IMR-90 (cell line): ENCODE results near the gene SIGLEC7. TPM values are rescaled to one million over a fixed set of nuclear protein-coding genes. Genes with fewer than 3 reads are reported as not detected.

Source experiments
- ATAC-seq: fragments of 200-7000 bp; cut with Tn5 transposase; 2 replicates; pipeline ENCODE4 v1.9.1; 2020; ENCODE audit warnings: low read depth, mild to moderate bottlenecking, moderate library complexity
- BruUV-seq: library from RNA; stranded (reverse); fragments of 400-500 nt; replicated peaks from 2 replicates; lab custom pipeline; 2021; lab: Mats Ljungman, UMichigan
- CTCF ChIA-PET: fragments of 300-600 bp; formaldehyde crosslinking; extraction: SDS; loops from one replicate; lab custom pipeline; 2021; ENCODE audit warnings: antibody characterized with exemption; lab: Yijun Ruan, JAX
- POLR2A ChIA-PET: fragments of 300-600 bp; sonication (Branson Sonifier 250); formaldehyde crosslinking; loops from one replicate; lab custom pipeline; 2022; ENCODE audit warnings: antibody characterized with exemption; ENCODE audit not compliant: unreplicated experiment; lab: Charles Lee
- DNase-seq: peaks from one replicate; pipeline ENCODE4 v3.0.0; 2013
- H2AFZ ChIP-seq: replicated peaks from 2 replicates; pipeline ENCODE3; 2013; ENCODE audit warnings: low read length, mild to moderate bottlenecking; ENCODE audit not compliant: poor library complexity
- H2AK5ac ChIP-seq: 2 replicates; pipeline ENCODE4 v1.6.1; 2013; ENCODE audit warnings: low read depth, low read length, inconsistent platforms
- H2AK9ac ChIP-seq: replicated peaks from 2 replicates; pipeline ENCODE3; 2013; ENCODE audit warnings: mild to moderate bottlenecking, low read depth, low read length, moderate library complexity; ENCODE audit not compliant: poor library complexity
- H2BK120ac ChIP-seq: 2 replicates; pipeline ENCODE4 v1.6.1; 2013; ENCODE audit warnings: low read depth, low read length, inconsistent platforms
- H2BK15ac ChIP-seq: 3 replicates; pipeline ENCODE4 v1.6.1; 2013; ENCODE audit warnings: low read depth, low read length, inconsistent platforms
- H2BK20ac ChIP-seq: 2 replicates; pipeline ENCODE4 v1.6.1; 2013; ENCODE audit warnings: low read depth, mild to moderate bottlenecking, inconsistent platforms, low read length, moderate library complexity
- H2BK5ac ChIP-seq: 2 replicates; pipeline ENCODE4 v1.6.1; 2013; ENCODE audit warnings: mild to moderate bottlenecking, low read depth, low read length, inconsistent platforms; ENCODE audit not compliant: poor library complexity, severe bottlenecking
- H3K14ac ChIP-seq: replicated peaks from 2 replicates; pipeline ENCODE4 v1.6.1; 2013; ENCODE audit warnings: low read depth, low read length, inconsistent platforms
- H3K18ac ChIP-seq: 2 replicates; pipeline ENCODE4 v1.6.1; 2013; ENCODE audit warnings: low read depth, low read length, control low read depth
- H3K23ac ChIP-seq: 2 replicates; pipeline ENCODE4 v1.6.1; 2013; ENCODE audit warnings: low read depth, low read length, inconsistent platforms
- H3K27ac ChIP-seq: 2 replicates; pipeline ENCODE4 v1.5.1; 2013; ENCODE audit warnings: mild to moderate bottlenecking, control low read depth, low read length; ENCODE audit not compliant: insufficient read depth
- H3K27me3 ChIP-seq: 2 replicates; pipeline ENCODE4 v1.6.1; 2013; ENCODE audit warnings: low read length; ENCODE audit not compliant: control insufficient read depth, insufficient read depth
- H3K36me3 ChIP-seq: 2 replicates; pipeline ENCODE4 v1.6.1; 2013; ENCODE audit warnings: low read length, mixed read lengths; ENCODE audit not compliant: control insufficient read depth, insufficient read depth
- H3K4ac ChIP-seq: 2 replicates; pipeline ENCODE4 v1.6.1; 2013; ENCODE audit warnings: low read depth, low read length, inconsistent platforms
- H3K4me1 ChIP-seq: 2 replicates; pipeline ENCODE4 v1.6.1; 2013; ENCODE audit warnings: low read length, mixed read lengths; ENCODE audit not compliant: control insufficient read depth, insufficient read depth
- H3K4me2 ChIP-seq: 2 replicates; pipeline ENCODE4 v1.6.1; 2013; ENCODE audit warnings: low read depth, mild to moderate bottlenecking, control low read depth, low read length, moderate library complexity
- H3K4me3 ChIP-seq: 2 replicates; pipeline ENCODE4 v1.5.1; 2013; ENCODE audit warnings: low read depth, mild to moderate bottlenecking, control low read depth, low read length, moderate library complexity; ENCODE audit not compliant: insufficient read depth
- H3K56ac ChIP-seq: 2 replicates; pipeline ENCODE4 v1.6.1; 2013; ENCODE audit warnings: low read length, inconsistent platforms; ENCODE audit not compliant: insufficient read depth; ENCODE audit errors: extremely low read depth
- H3K79me1 ChIP-seq, 2 experiments: 2 replicates each; pipeline ENCODE4 v1.6.1; 2013; ENCODE audit warnings: low read length in 2 of 2, inconsistent platforms in 1 of 2, low read depth in 1 of 2
- H3K9ac ChIP-seq: 2 replicates; pipeline ENCODE4 v1.6.1; 2013; ENCODE audit warnings: low read depth, low read length, control low read depth
- H3K9me1 ChIP-seq: 2 replicates; pipeline ENCODE4 v1.6.1; 2013; ENCODE audit warnings: low read length, inconsistent platforms; ENCODE audit not compliant: insufficient read depth
- H3K9me3 ChIP-seq: 2 replicates; pipeline ENCODE4 v1.6.1; 2013; ENCODE audit warnings: low read length; ENCODE audit not compliant: control insufficient read depth, insufficient read depth
- H4K20me1 ChIP-seq: 2 replicates; pipeline ENCODE4 v1.6.1; 2013; ENCODE audit warnings: low read length, inconsistent platforms; ENCODE audit not compliant: insufficient read depth
- H4K5ac ChIP-seq: 2 replicates; pipeline ENCODE4 v1.6.1; 2013; ENCODE audit warnings: mild to moderate bottlenecking, low read depth, low read length, control low read depth
- H4K8ac ChIP-seq, 2 experiments: 2 replicates each; pipeline ENCODE4 v1.6.1; 2013; ENCODE audit warnings: low read depth in 2 of 2, low read length in 2 of 2, control low read depth in 1 of 2, inconsistent platforms in 1 of 2
- H4K91ac ChIP-seq: 2 replicates; pipeline ENCODE4 v1.6.1; 2013; ENCODE audit warnings: low read depth, low read length, inconsistent platforms; ENCODE audit not compliant: insufficient read depth
- BHLHE40 ChIP-seq: fragments of 150-350 bp; IDR thresholded peaks from 2 replicates; pipeline ENCODE4 v1.6.1; 2016; ENCODE audit warnings: mild to moderate bottlenecking, low read depth, low read length
- MAFK ChIP-seq: IDR thresholded peaks from 2 replicates; pipeline ENCODE4 v1.6.1; 2012; ENCODE audit warnings: low read depth, low read length, improper control_type of control experiment
- USF2 ChIP-seq: fragments of 150-350 bp; IDR thresholded peaks from 2 replicates; pipeline ENCODE4 v1.6.1; 2017; ENCODE audit warnings: mild to moderate bottlenecking, antibody characterized with exemption, low read length, low read depth
- WGBS, 2 experiments: methylation state at CpG; one replicate each; pipeline versions ENCODE4 v1.1.5 to v1.1.7; 2013; ENCODE audit warnings: missing lambda C conversion rate in 2 of 2; ENCODE audit not compliant: insufficient read length in 1 of 2; ENCODE audit errors: extremely low coverage in 2 of 2; 5-methylcytosine and 5-hydroxymethylcytosine counted together
- dilution Hi-C: fragments of 300-500 bp; cut with HindIII; formaldehyde crosslinking; loops from one replicate; pipeline ENCODE4 v1.14.3; 2018; ENCODE audit warnings: low sequenced_read_pairs; ENCODE audit not compliant: unreplicated experiment
- in situ Hi-C: fragments of 300-500 bp; cut with MboI; formaldehyde crosslinking; loops from 3 replicates; pipeline ENCODE4 v1.14.3; 2019; ENCODE audit warnings: low sequenced_read_pairs, inconsistent platforms, mixed read lengths
- intact Hi-C: fragments of 100-400 bp; cut with micrococcal nuclease; formaldehyde crosslinking; loops from 2 replicates; pipeline ENCODE4 v1.10.0; 2022
- polyA plus RNA-seq, 3 experiments: library from polyadenylated mRNA; depleted of rRNA; stranded (reverse); fragments of >200 nt; gene quantifications; 2 replicates each; pipeline ENCODE4 v1.2.3, GENCODE V29; 2012; ENCODE audit warnings: low replicate concordance in 1 of 3
- total RNA-seq: library from RNA; depleted of rRNA; stranded (reverse); fragments of >200 nt; gene quantifications from 2 replicates; pipeline ENCODE4 v1.2.3, GENCODE V29; 2012

SIGLEC7 gene
- total and polyA plus RNA-seq, 2 of the 4 experiments (the other 2 are of a cell fraction): not detected

DNA sequence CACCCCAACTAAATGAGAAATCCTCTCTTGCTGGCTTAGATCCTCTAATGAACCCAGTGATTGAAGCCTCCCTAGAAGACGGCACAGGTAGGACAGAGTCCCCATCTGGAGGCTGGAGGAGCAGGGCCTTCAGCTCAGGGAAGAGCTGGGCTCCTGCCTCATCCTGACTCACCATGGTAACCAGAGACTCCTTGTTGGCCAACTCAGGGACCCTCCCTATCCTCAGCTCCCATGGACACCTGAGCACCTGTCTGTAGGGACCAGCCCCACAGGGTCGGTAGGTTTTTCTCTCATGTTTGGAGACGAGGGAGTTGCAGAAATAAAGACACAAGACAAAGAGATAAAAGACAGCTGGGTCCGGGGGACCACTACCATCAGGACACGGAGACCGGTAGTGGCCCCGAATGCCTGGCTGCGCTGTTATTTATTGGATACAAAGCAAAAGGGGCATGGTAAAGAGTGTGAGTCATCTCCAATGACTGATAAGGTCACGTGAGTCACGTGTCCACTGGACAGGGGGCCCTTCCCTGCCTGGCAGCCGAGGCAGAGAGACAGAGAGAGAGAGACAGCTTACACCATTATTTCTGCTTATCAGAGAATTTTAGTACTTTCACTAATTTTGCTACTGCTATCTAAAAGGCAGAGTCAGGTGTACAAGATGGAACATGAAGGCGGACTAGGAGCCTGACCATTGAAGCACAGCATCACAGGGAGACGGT lies 26.6 kb downstream of the SIGLEC7 start:
- no peaks in the 10 kb centered on the region for H3K4me1 ChIP-seq
- no peaks in the 10 kb centered on the region for H3K27me3 ChIP-seq
- ChIA-PET POLR2A (no interaction called here), CTCF (interaction anchor here (0.7 to 1.1 kb wide), 4 partner anchors 11 to 152 kb away, joined by 3 read pairs; no protein-coding TSS in a partner anchor)
- ATAC-seq (no peak), DNase-seq (no peak)
- no peak overlapping the region for H4K91ac ChIP-seq
- in situ Hi-C loops: no loop called here
- no peak overlapping the region for H3K27ac ChIP-seq
- no peaks in the 10 kb centered on the region for H3K36me3 ChIP-seq
- H3K4ac ChIP-seq: no peak overlapping the region
- intact Hi-C loops: loop anchor here (1.0 to 2.0 kb wide), 3 partner anchors 60 to 238 kb away; partner anchors contain the start of gene CTU1
- H3K4me2 ChIP-seq: peak overlapping the region; percentile 49; the same call in 1 of the 2 replicates
- no peak overlapping the region for H4K8ac ChIP-seq
- H3K14ac ChIP-seq: no peak overlapping the region
- no peaks in the 10 kb centered on the region for H3K9me1 ChIP-seq
- no peak overlapping the region for H3K9ac ChIP-seq
- H3K23ac ChIP-seq: no peak overlapping the region
- no peak overlapping the region for H3K4me3 ChIP-seq
- no peaks in the 10 kb centered on the region for H3K9me3 ChIP-seq
- H2AFZ ChIP-seq: no peak overlapping the region
- BruUV-seq: no TSS peak
- no peak overlapping the region for H4K5ac ChIP-seq
- no peak overlapping the region for H2AK9ac ChIP-seq
- H2BK20ac ChIP-seq: no peak overlapping the region
- H4K20me1 ChIP-seq: no peaks in the 10 kb centered on the region
- no peak overlapping the region for H2BK15ac ChIP-seq
- TF ChIP-seq USF2 (peak; percentile 58), MAFK (no peak), BHLHE40 (peak; percentile 51)
- H3K56ac ChIP-seq: no peak overlapping the region
- 93% methylated on average over 3 of the region's 13 CpGs; no CpG with 5 or more reads in 1 of the 2 experiments for WGBS, 2 experiments
- H2BK120ac ChIP-seq: no peak overlapping the region
- dilution Hi-C loops: no loop called here
- no peak overlapping the region for H3K18ac ChIP-seq
- H2BK5ac ChIP-seq: no peak overlapping the region
- H2AK5ac ChIP-seq: no peak overlapping the region
- no peaks in the 10 kb centered on the region for H3K79me1 ChIP-seq
